NCI-H526 treated with DMSO at 0.1 percent for 48 hours (cell line): ENCODE measurements around the gene RAB40C.

Experiments used
- DNase-seq: peaks from one replicate; lab custom pipeline; 2025; lab: John Stamatoyannopoulos, UW

Gene RAB40C

DNA sequence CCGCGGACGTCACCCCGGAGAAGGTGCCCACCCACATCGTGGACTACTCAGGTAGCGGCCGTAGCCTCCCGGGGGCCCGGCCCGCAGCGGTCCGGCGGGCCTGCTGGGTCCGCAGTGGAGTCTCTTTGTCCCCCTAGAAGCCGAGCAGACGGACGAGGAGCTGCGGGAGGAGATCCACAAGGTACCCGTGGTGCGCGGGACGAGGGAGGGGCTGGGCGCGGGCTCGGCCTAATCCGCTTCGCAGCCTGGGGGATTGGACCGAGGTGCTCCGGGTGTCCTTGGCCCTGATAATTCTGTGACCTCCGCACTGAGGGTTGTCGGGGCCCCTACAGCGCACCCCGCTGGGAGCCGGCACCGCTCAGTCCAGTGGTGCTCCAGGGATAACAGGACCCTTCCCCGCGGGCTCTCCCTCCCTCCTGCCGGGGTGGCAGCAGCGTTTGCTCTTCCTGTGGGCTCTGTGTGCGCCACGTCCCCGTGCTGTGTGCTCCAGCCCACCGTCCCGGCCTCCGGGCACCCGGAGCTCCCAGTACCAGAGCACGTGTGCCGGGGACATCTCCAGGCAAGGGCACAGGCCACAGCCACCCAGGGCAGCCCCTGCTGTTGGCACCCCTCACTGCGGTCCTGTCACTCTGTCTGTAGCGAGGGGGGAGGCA is 78.8 kb downstream of the RAB40C start:
- no peak for DNase-seq

- DNase-seq: no peak
Observed at GRCh38 chr16:669666-670065, 79.8 kb downstream of the RAB40C start.

DNA sequence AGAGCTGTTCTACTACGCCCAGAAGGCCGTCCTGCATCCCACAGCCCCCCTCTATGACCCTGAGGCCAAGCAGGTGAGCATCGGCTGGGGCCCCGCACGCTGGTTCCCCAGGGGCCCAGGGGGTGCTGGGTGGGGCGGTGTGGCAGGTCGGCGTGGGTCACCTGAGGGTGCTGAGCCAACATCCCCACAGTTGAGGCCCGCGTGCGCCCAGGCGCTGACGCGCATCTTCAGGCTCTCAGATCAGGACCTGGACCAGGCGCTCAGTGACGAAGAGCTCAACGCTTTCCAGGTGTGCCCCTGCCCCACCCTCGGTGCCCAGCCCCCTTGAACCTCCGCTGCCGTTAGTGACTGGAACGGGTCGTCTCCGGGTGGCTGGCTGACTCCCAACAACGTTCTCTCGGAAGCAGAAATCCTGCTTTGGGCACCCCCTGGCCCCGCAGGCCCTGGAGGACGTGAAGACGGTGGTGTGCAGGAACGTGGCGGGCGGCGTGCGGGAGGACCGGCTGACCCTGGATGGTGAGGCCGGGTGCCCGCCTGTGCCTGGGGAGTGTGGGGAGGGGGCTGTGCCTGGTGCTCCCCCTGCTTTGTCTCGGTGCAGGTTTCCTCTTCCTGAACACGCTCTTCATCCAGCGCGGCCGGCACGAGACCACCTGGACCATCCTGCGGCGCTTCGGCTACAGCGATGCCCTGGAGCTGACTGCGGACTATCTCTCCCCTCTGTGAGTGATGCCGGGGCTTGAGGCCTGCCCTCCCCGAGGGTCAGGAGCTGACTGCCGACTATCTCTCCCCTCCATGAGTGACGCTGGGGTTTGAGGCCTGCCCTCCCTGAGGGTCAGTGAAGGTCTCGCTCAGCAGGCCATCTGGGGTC is 80.9 kb downstream of the RAB40C start:
- no peak for DNase-seq

- DNase-seq: no peak
Observed at GRCh38 chr16:671353-672131, 81.7 kb downstream of the RAB40C start.

DNA sequence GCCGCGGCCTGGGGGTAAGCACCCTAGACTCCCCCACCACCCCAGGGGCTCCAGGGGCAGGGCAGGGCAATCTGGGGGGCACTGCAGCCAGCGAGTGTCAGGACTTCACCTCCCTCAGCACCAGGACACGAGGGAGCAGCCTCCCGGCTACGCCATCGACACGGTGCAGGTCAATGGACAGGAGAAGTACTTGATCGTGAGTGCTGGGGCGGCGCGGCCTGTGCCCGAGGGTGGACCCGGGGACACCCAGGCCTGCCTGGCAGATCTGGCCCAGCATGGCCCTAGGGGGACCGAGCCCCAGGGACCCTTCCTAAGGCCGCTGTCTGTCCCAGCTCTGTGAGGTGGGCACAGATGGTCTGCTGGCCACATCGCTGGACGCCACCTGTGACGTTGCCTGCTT is 82.5 kb downstream of the RAB40C start:
- no peak for DNase-seq

DNA sequence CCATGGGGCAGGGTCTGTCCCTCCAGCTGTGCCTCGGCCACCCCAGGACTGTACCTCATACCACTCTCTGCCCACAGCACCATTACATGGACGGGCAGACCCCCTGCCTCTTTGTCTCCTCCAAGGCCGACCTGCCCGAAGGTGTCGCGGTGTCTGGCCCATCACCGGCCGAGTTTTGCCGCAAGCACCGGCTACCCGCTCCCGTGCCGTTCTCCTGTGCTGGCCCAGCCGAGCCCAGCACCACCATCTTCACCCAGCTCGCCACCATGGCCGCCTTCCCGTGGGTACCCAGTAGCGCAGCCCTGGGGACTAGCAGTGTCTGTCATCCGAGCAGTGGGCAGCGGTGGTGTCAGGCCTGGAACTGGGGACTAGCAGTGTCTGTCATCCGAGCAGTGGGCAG is 83.0 kb downstream of the RAB40C start:
- no peak for DNase-seq

GRCh38 chr16:673399-673991 is 83.6 kb downstream of the RAB40C start:
- DNase-seq: no peak

- DNase-seq: no peak
Observed at GRCh38 chr16:674214-674881, 84.5 kb downstream of the RAB40C start.

GRCh38 chr16:674968-675883 is 85.4 kb downstream of the RAB40C start, which contains the start of gene RHBDL1:
TSS of gene RHBDL1 (plus strand) at chr16:675671. CDS start at chr16:675791, 120 bp downstream.
- no peak for DNase-seq

DNA sequence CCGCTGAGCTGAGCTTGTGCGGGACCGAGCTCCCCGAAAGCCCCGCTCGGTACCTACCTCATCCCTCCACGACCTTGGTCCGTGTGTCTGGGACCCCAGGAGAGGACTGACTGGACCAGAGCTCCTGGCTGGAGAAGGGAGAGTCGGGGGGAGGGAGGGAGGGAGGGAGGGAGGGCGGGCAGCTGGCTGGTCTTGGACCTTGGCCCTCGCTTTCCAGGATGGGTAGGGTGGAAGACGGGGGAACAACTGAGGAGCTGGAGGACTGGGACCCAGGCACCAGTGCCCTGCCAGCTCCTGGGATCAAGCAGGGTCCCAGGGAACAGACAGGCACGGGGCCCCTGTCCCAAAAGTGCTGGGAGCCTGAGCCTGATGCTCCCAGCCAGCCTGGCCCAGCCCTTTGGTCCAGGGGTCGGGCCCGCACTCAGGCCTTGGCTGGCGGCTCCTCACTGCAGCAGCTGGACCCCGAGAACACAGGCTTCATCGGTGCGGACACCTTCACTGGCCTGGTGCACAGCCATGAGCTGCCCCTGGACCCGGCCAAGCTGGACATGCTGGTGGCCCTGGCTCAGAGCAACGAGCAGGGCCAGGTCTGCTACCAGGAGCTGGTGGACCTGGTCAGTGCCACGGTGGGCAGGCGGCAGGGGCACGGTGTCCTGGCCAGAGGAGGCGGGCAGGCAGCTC is 86.2 kb downstream of the RAB40C start:
- DNase-seq: no peak

DNA sequence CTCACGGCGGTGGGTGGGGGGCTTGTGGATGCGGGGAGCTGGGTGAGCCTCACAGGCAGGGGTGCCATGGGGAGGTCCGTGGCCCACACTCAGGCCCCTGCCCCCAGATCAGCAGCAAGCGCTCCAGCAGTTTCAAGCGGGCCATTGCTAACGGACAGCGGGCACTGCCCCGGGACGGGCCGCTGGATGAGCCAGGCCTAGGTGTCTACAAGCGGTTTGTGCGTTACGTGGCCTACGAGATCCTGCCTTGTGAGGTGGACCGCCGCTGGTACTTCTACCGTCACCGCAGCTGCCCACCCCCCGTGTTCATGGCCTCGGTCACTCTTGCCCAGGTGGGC is 86.7 kb downstream of the RAB40C start:
- DNase-seq: no peak

- no peak for DNase-seq
Observed at GRCh38 chr16:676913-677312, 87.0 kb downstream of the RAB40C start.

GRCh38 chr16:677316-678190 is 87.7 kb downstream of the RAB40C start:
- peak; percentile 58 for DNase-seq

GRCh38 chr16:678209-678857 is 88.5 kb downstream of the RAB40C start:
- no peak for DNase-seq
